GM12873 (cell line): Measurements from ENCODE around the gene RAB21.

Experiments used
- TF ChIP-seq, protein P1 (sequence below): IDR thresholded peaks from 2 replicates; pipeline ENCODE4 v1.5.1; 2012; ENCODE audit warnings: low read depth, mild to moderate bottlenecking, moderate library complexity, low read length, control low read depth; ENCODE audit not compliant: insufficient read depth; ENCODE audit errors: missing control alignments

The RAB21 gene

DNA sequence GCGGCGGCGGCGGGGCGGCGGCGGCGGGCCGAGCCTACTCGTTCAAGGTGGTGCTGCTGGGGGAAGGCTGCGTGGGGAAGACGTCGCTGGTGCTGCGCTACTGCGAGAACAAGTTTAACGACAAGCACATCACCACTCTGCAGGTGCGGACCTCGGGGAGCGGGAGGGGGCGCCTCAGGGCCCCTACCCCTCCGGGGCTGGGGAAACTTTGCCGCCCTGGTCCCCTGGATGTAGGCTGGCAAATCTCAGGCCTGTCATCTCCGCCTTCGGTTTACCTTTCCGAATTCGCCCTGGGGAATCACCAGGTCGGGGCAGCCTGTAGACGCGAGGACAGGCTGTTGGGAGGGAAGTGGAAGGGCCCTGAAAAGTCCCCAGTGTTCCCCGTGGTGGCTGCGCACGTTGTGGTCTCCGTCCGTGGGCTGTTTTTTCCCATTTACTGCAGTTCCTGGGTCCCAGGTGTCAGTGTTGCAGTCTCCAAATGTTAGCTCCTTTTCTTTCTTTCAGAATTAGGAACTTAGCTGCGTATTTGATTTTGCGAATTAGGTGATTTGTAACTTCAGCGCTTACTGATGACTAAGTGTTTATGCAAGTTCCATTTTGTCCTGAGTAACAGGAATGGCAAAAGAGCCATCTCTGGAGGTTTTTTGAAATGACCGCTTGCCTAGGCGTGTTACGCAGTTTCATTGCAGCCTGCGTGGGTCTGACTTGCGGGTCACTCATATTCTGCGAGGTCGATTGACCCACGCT lies 656 bp downstream of the RAB21 start:
- TF ChIP-seq, protein P1, sequence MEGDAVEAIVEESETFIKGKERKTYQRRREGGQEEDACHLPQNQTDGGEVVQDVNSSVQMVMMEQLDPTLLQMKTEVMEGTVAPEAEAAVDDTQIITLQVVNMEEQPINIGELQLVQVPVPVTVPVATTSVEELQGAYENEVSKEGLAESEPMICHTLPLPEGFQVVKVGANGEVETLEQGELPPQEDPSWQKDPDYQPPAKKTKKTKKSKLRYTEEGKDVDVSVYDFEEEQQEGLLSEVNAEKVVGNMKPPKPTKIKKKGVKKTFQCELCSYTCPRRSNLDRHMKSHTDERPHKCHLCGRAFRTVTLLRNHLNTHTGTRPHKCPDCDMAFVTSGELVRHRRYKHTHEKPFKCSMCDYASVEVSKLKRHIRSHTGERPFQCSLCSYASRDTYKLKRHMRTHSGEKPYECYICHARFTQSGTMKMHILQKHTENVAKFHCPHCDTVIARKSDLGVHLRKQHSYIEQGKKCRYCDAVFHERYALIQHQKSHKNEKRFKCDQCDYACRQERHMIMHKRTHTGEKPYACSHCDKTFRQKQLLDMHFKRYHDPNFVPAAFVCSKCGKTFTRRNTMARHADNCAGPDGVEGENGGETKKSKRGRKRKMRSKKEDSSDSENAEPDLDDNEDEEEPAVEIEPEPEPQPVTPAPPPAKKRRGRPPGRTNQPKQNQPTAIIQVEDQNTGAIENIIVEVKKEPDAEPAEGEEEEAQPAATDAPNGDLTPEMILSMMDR, result no peak

GRCh38 chr12:71756054-71756690 lies 1.5 kb downstream of the RAB21 start:
- TF ChIP-seq, protein P1, result no peak

- TF ChIP-seq, protein P1, result no peak
Measured at GRCh38 chr12:71759941-71760340, 5.3 kb downstream of the RAB21 start.

DNA sequence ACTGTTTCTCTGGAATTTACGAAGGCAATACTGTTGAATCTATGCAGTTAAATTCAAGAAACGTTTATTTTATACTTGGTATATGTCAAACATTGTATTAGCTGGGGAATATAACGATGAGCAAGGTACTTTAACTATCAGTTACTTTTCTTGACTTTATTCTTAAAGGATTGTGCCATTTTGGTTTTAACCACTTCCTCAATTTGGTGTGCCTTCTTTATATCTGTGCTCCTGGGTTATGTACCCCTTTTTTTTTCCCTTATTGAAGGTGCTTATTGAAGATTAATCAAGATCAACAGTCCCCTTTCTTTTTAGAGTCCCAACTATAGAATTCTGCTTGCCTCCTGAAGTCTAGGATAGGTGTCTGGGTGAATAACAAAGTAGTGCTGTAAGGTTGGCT lies 5.8 kb downstream of the RAB21 start:
- TF ChIP-seq, protein P1, result no peak

- TF ChIP-seq, protein P1, result no peak
Measured at GRCh38 chr12:71763677-71764379, 9.2 kb downstream of the RAB21 start.

GRCh38 chr12:71764587-71765321 lies 10.1 kb downstream of the RAB21 start:
- TF ChIP-seq, protein P1, result no peak

- TF ChIP-seq, protein P1, result no peak
Measured at GRCh38 chr12:71766202-71766601, 11.5 kb downstream of the RAB21 start.
